Right kidney (tissue), 1 donor: ENCODE data around the gene SLC35E4.
"Not testable (repeated sequence)": the region's sequence is repeated elsewhere in the genome, so short reads cannot be mapped to it uniquely, and the experiment has no call there.

Experiments used
- DNase-seq: peaks from one replicate; pipeline ENCODE4 v3.0.0-alpha.2; 2016

SLC35E4 gene

DNA sequence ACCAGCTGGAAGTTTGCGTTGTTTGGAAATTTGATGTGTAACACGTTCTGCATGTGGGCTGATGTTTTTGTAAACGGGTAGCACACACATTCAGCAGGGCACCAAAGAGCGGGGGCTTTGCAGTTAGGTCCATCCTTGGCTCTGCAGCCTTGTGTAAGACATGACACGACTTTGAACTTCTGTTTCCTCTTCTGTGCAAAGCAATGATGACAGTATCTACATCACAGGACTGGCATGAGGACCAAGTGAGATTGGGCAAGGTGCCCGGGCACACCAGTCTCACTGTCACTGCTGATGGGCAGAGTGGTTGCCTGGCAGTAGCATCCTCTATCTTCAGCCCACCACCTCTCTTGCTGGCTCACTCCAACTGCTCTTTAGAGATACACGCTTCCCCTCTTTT lies 25.3 kb upstream of the SLC35E4 start:
- DNase-seq: no peak

DNA sequence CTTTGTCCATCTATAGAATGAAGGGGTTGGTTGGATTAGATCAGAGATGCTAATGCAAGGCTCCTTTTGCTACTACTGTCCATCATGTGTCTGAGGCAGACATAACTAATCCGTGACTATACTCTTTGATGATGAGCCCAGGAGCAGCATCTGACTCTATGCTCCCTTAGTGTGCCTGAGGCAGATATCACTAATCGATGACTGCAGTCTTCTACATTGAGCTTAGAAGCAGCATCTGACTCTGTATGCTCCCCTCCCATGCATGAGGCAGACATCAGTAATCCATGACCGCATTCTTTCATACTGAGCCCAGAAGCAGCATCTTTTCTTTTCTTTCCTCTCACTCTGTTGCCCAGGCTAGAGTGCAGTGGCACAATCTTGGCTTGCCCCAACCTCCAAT lies 24.4 kb upstream of the SLC35E4 start:
- DNase-seq: no peak

DNA sequence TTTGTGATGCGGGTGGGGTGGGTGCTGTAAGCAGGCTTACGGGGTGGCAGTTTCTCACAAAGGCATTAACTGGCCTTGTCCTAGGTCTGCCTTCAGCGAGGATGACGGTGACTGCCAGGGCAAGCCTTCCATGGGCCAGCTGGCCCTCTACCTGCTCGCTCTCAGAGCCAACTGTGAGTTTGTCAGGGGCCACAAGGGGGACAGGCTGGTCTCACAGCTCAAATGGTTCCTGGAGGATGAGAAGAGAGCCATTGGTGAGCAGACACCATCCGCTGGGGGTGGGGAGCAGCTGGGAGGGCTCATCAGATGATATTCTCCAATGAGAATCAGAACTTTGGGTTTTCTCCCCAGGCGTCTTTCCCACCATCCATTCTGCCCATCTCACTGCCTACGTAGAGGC lies 22.8 kb upstream of the SLC35E4 start:
- DNase-seq: no peak

DNA sequence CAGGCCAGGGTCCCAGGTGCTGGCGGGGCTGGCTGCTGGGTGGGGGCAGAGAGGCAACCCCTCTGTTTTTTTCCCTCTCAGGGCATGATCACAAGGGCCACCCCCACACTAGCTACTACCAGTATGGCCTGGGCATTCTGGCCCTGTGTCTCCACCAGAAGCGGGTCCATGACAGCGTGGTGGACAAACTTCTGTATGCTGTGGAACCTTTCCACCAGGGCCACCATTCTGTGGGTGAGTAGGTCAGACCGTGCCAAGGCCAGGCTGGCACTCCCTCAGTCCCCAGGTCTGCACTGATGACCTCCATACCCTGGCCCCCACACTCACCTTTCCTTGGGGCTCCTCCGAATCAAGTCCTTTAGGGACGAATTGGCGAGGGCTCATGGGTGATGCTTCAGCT lies 21.3 kb upstream of the SLC35E4 start:
- no peak for DNase-seq

DNA sequence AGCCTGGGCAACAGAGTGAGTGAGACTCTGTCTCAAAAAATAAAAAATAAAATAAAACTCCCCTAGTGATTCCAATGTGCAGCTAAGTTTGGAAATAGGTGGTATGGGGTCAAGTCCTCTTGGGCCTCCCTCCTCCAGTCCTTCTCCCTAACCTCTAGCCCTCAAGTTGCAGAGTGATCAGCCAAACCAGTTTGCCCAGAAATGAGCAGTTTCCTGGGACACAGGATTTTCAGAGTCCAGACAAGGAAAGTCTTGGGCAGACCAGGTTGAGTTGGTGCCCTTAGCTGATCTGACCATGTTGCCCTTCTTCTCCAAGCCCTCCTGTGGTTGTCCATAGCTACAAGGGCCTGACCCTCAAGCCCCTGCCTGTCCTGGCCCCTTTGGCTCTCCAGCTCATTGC lies 20.7 kb upstream of the SLC35E4 start:
- no peak for DNase-seq

DNA sequence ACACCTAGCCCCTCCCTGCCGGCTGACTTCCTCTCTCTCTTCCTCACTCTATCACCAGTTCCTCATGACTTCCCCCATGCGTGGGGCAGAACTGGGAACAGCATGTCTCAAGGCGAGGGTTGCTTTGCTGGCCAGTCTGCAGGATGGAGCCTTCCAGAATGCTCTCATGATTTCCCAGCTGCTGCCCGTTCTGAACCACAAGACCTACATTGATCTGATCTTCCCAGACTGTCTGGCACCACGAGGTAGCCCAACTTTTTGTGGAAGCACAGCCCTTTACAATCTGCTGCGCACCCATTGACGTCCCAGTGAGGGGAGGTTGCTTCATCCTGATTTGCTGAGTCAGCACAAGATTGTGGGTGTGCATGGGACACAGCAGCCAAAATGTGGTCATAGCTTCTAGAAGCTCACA lies 20.0 kb upstream of the SLC35E4 start:
- DNase-seq: no peak

DNA sequence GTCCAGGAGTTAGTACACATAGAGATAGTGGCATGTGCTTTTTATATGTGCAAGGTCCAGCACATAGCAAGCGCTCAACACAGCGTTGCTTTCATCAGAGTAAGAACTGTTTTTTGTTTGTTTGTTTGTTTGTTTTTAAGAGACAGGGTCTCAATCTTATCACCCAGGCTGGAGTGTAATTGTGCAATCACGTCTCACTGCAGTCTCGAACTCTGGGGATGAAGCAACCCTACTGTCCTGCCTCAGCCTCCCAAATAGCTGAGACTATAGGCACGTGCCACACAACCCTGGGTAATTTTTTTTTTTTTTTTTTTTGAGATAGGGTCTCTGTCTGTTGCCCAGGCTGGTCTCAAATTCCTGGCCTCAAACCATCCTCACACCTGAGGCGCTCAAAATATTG lies 17.8 kb upstream of the SLC35E4 start:
- DNase-seq: no peak

DNA sequence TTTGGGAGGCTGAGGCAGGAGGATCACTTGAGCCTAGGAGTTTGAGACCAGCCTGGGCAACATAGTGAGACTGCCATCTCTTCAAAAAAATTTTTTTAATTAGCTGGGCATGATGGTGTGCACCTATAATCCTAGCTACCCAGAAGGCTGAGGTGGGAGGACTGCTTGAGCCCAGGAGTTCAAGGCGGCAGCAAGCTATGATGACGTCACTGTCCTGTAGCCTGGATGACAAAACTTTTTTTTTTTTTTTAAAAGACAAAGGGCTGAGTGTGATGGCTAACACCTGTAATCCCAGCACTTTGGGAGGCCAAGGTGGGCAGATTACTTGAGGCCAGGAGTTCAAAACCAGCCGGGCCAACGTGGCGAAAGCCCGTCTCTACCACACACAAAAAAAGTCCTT lies 15.7 kb upstream of the SLC35E4 start:
- not testable (repeated sequence) for DNase-seq

DNA sequence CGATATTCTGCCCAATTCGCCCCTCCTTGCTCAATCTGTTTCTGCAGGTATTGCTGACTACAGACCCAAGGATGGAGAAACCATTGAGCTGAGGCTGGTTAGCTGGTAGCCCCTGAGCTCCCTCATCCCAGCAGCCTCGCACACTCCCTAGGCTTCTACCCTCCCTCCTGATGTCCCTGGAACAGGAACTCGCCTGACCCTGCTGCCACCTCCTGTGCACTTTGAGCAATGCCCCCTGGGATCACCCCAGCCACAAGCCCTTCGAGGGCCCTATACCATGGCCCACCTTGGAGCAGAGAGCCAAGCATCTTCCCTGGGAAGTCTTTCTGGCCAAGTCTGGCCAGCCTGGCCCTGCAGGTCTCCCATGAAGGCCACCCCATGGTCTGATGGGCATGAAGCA lies 9.2 kb upstream of the SLC35E4 start:
- no peak for DNase-seq

DNA sequence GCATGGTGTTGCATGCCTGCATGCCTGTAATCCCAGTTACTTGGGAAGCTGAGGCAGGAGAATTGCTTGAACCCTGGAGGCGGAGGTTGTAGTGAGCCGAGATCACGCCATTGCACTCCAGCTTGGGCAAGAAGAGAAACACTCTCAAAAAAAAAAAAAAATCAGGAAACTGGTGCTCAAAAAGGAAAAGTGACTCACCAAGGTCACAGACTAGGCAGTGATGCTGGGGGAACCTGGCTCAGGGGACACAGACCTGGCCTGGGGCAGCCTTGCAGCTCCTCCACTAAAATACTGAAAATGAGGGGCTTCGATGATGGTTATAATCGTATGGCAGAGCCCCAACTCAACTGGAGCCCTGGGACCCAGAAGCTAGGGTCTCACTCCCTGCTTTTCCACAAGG lies 8.1 kb upstream of the SLC35E4 start:
- DNase-seq: no peak

DNA sequence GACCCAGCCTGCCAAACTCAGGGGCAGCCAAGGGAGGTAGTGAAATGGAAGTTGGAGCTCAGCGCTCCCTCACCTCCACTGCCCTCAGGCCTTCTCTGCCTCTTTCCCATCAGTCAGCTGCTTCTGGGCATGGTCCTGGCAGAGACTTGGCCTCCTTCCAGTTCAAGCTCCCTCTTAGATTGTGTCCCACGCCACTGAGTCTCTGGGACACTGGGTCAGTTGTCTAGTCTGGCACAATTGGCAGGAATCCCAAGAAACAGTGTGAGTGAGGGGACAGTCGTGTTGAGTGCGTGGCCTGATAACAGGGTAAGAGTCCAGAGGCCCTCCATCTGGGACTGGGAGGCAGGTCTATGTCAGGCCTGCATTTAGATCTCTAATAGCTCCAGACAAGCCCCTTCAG lies 7.1 kb upstream of the SLC35E4 start:
- DNase-seq: no peak

DNA sequence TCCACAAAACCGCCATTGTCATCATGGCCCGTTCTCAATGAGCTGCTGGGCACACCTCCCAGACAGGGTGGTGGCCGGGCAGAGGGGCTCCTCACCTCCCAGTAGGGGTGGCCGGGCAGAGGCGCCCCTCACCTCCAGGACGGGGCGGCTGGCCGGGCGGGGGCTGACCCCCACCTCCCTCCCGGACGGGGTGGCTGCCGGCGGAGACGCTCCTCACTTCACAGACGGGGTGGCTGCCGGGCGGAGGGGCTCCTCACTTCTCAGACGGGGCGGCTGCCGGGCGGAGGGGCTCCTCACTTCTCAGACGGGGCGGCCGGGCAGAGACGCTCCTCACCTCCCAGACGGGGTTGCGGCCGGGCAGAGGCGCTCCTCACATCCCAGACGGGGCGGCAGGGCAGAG lies 4.1 kb upstream of the SLC35E4 start:
- DNase-seq: not testable (repeated sequence)

DNA sequence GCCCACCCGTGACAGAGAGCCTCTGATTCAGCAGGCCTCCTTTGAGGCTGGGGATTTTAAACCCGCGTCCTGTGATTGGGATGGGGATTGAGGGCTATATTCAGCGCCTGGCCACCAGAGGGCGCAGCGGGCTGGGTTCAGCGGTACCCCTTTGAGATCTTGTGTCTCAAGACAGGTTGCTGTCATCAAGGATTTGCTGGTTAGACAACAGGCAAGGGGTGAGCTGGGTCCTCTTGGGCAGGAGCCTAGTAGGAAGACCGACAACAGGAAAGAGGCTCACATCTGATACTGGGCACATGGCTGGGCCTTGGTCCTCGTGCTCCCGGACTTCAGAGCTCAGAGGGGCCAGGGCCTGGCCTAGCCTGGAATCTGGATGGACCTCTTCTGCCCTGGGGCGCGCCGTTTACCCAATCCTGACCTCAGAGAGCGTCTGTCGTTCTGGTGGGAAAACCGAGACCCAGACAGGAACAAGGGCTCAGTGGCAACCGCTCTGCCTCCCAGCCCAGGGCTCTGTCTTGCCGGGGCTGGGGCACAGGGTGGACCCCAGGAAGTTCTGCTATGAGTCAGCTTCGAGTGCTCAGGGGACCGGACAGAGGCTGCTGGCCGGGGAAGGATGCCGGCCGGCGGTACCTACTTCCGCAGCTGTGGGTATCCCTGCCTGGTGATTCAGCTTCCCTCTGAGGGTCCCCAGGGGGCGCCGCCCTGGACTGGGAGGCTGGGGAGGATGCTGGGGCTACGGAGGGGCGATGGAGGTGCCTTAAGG lies 929 bp upstream of the SLC35E4 start:
- DNase-seq: peak; percentile 84

DNA sequence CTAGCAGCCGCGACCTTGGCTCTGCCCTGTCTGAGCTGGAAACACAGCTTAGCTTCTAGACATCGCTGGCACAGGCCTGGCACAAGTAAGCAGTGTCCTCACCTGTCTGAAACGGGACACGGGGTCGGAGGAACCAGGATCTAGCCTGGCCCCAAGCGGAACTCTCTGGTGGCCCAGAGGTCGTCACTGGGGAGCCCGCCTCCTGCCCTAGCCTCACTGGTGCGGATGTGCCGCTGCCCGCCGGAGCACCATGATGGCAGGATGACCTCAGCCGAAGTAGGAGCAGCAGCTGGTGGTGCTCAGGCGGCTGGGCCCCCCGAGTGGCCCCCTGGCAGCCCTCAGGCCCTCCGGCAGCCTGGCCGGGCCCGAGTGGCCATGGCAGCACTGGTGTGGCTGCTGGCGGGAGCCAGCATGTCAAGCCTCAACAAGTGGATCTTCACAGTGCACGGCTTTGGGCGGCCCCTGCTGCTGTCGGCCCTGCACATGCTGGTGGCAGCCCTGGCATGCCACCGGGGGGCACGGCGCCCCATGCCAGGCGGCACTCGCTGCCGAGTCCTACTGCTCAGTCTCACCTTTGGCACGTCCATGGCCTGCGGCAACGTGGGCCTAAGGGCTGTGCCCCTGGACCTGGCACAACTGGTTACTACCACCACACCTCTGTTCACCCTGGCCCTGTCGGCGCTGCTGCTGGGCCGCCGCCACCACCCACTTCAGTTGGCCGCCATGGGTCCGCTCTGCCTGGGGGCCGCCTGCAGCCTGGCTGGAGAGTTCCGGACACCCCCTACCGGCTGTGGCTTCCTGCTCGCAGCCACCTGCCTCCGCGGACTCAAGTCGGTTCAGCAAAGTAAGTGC lies 871 bp downstream of the SLC35E4 start:
- no peak for DNase-seq

DNA sequence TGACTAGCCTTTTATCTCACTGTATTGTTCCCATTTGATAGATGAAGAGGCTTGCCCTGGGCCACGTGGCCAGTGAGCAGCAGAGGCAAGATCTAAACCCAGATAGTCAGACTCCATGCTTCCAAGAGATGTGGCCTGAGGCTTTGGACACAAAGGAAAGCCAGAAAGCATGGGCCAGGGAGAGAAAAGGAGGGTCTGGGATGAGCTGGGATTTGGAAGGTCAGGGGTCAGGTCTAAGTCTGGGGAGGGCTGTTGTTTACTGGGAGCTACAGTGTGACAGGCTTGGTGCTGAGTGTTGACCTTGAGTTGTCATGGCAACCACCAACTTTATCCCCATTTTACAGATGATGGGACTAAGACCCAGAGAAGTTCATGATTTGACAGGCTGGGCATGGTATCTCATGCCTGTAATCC lies 2.1 kb downstream of the SLC35E4 start:
- DNase-seq: no peak

DNA sequence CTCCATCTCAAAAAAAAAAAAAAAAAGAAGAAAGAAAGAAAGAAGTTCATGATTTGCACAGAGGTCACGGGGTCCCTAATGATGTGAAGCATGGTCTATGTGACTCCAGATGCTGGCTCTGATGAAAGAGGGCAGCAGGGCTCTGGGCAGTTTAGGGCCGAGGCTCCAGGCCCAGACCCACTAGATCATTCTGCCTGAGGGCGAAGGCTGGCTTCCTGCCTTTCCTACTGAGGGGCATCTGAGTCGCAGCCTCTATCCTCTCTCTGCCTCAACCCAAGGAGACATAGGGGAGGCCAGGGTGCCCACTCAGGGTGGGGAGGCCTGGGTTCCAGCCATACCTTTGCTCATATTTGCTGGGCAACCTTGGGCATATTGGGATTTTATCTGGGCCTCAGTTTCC lies 4.8 kb downstream of the SLC35E4 start:
- DNase-seq: no peak

DNA sequence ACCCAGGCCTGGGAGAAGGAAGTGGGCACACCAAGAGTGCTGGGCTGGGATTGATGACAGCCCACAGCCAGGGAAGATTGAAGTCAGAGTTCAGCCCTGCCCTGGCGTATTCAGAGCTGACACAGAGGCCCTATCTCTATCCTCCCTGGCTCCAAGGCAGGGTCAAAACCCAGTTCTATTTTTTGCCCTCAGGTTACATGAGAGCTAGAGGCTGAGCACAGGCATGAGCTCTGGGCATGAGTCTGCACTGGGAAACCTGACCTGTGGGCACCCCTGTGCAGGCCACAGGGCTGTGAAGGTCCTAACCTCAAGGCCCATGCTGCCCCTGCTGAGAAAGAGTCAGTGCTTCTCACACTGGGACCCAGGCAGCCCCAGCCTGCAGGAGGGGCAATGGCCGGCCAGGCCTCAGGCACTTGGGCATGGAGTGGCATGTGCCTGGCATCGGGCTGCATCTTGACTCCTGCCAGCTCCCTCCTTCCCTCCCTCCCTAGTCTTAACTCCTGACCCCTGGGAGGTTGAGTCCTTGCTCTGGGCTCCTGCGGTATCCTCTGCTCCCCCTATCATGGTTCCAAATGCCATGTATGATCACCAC lies 5.4 kb downstream of the SLC35E4 start:
- no peak for DNase-seq

DNA sequence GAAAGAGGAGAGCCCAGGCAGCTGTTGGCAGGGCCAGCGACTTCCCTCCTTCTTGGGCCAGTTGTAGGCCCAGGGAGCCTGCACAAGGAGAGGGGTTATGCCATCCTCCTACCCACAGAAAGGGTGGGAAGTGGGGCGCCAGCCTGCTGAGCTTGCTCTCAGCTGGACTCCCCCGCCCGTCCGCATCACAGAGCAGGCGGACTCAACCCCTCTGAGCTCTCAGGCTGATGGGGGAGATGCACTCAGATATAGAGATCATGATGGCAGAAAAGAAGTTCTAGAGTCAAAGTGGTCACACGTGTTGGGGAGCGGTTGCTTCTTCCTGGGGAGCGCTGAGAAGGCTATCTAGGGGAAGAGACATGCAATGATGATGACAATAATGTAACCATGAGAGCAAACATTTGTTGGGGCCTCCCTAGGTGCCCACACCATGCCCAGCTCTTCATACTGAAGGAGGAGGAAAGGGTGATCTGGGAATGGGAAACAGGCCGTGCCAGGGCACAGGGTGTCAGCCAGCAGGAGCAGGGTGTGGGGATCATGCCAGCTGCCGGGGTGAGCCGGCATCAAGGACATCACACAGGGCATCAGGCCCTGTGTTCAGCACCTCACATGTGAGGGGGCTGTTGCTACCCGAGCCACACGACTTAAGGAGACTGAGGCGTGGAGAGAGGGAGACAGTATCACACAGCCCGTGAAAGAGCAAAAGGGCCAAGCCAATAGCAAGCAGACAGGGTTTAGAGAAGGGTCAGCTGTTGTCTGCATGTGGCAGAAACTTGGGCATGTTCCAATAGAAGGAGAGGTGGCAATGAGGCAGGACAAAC lies 7.7 kb downstream of the SLC35E4 start:
- DNase-seq: no peak

DNA sequence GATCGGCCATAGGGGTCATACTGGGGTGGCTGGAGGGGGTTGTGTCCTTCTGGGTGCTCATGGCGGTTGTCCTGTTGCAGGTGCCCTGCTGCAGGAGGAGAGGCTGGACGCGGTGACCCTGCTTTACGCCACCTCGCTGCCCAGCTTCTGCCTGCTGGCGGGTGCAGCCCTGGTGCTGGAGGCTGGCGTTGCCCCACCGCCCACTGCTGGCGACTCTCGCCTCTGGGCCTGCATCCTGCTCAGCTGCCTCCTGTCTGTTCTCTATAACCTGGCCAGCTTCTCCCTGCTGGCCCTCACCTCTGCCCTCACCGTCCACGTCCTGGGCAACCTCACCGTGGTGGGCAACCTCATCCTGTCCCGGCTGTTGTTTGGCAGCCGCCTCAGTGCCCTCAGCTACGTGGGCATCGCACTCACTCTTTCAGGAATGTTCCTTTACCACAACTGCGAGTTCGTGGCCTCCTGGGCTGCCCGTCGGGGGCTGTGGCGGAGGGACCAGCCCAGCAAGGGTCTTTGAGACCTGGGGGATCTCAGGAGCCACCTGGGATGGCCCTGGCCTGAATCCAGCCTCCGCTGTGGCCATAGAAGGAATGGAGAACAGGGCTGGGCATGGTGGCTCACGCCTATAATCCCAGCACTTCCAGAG lies 11.1 kb downstream of the SLC35E4 start:
- no peak for DNase-seq

DNA sequence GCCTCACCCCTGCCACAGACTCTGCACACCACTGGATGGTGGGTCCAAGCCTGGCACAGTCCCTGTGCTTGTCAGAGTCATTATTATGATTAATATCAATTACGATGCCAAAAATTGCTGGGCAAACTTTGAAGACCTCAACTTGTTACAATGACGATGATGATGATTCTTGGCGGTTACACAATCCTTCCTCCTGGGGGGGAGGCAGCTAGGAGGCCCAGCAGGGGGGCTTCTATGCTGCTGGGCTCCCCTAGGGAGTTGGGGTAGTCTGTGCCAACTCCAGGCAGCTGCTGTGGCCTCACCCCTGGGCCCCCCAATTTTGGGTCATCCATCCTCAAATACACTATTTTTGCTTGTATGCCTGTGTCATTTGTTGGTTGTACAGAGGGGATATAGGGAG lies 12.0 kb downstream of the SLC35E4 start:
- no peak for DNase-seq

DNA sequence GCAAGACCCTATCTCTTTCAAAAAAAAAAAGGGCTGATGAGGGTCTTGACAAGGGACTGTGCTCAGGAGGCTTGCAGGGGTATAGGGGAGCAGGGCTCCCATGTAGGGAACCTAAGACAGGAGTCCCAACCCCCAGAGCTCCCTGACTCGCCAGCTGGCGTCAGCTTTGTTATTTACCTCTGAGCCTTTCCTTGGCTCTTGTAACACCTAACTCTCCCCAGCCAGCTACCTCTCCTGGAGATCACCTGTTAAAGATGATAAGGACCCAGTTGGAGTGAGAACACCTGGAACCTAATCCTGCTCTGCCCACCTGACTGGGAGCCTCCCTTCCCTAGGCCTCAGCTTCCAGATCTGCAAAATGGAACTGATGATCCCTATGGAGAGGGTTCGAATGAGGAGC lies 13.2 kb downstream of the SLC35E4 start:
- DNase-seq: no peak

DNA sequence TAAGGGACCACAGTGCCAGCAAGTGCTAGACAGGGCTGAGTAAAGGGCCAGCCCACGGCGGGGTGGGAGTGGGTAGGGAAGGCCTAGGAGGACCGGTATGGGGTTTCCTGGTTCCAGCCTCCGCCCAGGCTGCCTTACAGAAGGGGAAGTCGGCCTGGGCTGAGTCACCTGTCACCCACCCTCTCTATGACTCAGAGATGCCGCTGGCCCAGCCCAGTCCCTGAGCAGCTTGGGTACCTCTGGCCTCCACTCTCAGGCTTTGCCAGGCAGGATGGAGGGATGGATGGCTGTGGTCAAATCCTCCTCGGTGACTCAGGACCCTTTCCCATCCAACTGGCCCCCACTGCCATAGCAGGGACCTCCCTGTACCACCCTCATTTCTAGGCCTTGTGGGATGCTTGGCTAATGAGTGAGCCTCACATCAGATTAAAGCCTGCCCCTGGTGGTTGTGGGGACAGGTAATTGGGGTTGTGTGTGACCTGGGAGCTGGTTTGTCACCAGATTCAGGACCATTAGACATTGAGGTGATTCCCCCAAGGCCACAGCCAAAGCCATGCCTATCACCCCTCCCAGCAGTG lies 13.9 kb downstream of the SLC35E4 start:
- DNase-seq: no peak
